ENCODE results near the gene MIPEP.

DNA sequence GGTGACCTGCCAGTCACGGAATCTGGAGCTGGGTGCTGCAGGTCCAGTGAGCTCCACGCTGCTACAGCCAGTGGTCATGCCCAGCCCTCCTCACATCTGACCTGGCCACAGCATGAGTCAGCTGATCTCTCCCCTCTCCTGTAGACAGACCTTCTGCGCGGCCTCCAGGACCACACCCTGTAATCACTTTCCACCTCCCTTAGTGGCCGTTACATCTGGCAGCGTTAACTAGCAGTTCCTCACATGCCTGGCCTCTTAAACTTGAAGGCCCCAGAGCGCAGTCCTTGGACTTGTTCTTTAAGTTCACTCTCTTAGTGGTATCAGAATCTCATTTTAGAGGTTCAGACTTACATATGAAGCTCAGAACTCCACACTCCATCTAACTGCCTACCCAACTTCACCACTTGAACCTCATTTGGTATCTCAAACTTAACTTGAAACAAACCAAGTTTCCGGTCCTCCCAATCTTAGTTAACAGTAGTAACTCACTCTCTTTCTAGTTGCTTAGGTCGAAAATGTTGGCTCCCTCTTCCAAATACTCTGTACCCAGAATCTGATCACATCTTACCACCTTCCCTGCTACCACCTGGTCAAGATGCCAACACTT is 22.7 kb downstream of the MIPEP start:
- TF ChIP-seq, protein P1, sequence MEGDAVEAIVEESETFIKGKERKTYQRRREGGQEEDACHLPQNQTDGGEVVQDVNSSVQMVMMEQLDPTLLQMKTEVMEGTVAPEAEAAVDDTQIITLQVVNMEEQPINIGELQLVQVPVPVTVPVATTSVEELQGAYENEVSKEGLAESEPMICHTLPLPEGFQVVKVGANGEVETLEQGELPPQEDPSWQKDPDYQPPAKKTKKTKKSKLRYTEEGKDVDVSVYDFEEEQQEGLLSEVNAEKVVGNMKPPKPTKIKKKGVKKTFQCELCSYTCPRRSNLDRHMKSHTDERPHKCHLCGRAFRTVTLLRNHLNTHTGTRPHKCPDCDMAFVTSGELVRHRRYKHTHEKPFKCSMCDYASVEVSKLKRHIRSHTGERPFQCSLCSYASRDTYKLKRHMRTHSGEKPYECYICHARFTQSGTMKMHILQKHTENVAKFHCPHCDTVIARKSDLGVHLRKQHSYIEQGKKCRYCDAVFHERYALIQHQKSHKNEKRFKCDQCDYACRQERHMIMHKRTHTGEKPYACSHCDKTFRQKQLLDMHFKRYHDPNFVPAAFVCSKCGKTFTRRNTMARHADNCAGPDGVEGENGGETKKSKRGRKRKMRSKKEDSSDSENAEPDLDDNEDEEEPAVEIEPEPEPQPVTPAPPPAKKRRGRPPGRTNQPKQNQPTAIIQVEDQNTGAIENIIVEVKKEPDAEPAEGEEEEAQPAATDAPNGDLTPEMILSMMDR (IDR thresholded peaks at IDR 0.05; ENCODE audit: low read length), result no peak
- TF ChIP-seq EZH2 (IDR thresholded peaks at IDR 0.05; ENCODE audit: borderline replicate concordance, low read length), result no peak

All from OCI-LY1 (cell line).